Stimulated activated CD4-positive, alpha-beta T cell treated with anti-CD3 and anti-CD28 coated beads, Interleukin-4, amount 100 ng/mL, for 24 hours (primary cell): ENCODE data around the gene RIMBP2.

Experiments used
- DNase-seq: peaks from one replicate; pipeline ENCODE4 v3.0.0-alpha.2; 2020

The RIMBP2 gene

DNA sequence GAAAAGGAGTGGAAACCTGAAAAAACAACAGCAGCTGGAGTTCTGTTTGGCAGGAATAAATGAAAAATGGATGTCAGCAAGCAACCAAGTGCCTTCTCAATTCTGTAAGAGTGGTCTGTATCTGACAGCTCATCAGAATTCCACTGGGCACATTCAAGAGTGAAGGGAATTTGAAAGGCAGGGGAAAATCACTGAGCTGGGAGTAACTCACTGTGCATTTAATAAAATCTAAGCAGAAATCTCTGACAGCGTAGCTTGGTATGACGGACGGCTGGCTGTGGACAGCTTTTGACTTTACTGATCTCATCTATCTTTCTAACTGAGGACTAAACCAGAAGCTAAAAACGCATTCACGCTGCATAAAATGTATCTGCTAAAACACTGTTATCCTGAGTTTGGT lies 153.4 kb downstream of the RIMBP2 start:
- DNase-seq: no peak

DNA sequence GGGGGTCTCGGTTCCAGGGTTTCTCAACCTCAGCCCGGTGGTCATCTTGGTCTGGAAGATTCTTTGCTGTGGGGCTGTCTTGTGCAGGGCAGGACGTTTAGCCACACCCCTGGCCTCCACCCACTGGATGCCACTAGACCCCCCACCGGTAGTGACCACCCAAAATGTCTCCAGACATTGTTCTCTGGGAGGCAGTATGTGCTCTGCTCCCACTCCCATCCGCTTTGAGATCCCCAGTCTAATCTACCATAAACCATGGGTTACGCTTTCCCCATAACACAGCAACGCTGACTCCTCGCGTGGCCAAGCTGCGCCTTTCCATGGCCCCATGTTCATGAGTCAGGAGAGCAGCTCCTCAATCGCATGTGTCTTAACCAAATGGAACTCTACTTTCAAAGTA lies 155.8 kb downstream of the RIMBP2 start:
- no peak for DNase-seq

- DNase-seq: no peak
Measured at GRCh38 chr12:130559806-130560205, 156.3 kb downstream of the RIMBP2 start.

GRCh38 chr12:130557886-130558765 lies 158.0 kb downstream of the RIMBP2 start:
- DNase-seq: no peak

DNA sequence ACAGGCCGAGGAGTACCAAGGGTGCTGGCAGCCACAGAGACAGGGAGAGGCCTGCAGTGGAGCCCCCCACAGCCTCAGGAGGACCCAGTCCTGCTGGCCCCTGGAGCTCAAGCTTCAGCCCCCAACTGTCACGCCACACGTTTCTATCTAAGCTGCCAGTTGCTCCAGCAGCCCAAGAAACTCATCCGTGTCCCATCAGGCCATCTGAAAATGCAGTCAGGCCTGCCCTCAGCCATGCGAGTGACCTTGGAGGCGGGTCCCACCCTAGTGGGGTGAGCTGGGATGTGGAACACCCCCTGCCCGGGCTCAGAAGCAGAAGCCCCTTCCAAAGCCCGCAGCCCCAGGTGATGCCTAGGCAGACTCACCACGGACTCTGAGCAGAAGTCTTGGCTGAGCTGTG lies 158.9 kb downstream of the RIMBP2 start:
- no peak for DNase-seq

- DNase-seq: no peak
Measured at GRCh38 chr12:130556486-130557055, 159.5 kb downstream of the RIMBP2 start.

DNA sequence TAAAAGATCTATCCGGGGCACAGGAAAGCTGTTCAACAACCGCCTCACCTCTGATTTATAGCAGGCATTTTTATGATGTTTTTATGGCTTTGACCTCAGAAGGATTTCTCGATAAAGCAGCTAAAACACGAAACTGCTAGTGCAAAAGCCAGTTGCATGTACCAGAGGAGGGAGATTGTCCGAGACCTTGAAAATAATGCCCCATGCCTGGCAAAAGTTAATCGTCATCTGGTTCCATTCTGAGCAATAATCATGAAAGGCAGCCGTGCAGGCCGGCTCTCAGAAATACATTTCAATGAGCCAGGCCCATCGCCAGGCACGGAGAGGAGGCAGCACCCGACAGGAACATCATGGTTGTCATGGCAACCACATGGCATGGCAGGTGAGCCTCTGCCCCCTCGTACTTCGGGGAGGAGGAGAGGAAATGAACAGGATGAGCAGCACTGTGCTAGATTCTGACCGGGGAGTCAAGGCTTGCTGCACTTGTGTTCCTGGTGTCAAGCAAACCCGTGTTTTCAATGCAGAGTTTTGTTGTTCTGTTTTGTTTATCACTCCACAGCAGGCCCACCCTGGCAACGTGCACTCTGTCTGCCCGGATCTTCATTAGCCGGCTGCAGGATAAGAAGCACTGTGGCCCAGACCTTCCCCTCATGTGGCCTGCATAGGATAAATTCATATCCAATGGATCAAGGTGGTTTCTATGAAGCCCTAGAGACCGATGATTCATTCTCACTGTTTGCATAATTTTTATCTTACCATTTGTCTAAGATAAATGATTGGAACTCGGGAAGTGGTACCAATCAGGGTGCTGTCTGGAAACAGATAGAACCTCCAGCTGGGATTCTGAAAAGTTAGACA lies 160.2 kb downstream of the RIMBP2 start:
- no peak for DNase-seq

- no peak for DNase-seq
Measured at GRCh38 chr12:130555221-130555620, 160.9 kb downstream of the RIMBP2 start.

DNA sequence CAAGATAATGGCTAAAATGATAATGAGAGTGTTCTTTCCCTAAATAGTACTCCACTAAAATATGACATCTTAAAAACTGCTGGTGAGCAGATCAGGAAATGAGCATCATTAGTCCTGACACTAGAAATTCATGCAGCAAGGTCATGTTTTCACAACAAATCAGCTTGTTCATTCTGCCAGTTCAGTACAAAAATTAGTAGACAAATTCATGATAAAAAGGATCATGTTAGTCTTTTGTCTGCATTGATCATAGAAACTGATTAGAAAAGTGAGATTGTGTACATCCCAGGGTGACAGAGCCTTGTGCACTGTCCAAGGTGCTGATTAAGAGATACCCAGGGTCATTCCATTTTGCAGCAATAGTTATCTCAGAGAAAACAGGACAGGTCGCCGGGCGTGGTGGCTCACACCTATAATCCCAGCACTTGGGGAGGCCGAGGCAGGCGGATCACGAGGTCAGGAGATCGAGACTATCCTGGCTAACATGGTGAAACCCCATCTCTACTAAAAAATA lies 163.6 kb downstream of the RIMBP2 start:
- no peak for DNase-seq

DNA sequence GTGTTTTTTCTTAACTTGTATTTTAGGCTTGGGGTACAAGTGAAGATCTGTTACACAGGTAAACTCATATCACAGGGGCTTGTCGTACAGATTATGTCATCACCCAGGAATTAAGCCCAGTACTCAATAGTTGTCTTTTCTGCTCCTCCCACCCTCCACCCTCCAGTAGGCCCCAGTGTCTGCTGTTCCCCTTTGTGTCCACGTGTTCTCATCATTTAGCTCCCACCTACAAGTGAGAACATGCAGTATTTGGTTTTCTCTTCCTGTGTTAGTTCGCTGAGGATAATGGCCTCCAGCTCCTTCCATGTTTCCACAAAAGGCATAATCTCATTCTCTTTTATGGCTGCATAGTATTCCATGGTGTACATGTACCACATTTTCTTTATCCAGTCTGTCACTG lies 166.7 kb downstream of the RIMBP2 start:
- no peak for DNase-seq

DNA sequence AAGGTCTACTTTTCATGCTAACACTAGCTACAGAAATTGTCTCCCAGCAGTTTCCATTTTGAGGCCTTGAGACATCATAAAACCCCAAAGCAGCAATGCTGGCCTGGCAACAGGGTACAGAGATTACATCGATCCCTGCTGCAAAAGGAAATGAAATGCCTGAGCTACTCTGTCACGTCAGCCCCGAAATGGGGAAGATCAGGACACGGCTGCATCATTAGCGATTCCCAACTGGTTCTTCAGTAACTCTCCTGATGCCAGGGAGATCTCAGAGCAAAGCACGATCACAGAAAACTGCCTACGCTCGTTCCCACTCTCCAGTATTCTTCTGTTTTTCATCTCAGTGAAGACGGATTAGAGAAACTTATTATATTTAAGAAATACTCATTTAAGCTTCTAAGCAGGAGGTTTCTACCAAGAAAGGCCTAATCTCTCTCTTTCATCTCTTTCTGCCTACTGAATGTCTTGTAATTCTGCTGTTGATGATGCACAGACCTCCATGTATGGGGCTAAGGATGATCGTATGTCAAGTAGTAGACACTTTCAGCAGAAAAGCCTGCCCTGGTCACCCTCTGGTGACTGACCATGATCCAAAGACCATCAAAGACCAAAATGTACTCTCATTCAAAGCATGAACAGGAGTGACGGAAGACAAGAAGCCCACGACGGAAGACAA lies 168.5 kb downstream of the RIMBP2 start:
- DNase-seq: no peak

DNA sequence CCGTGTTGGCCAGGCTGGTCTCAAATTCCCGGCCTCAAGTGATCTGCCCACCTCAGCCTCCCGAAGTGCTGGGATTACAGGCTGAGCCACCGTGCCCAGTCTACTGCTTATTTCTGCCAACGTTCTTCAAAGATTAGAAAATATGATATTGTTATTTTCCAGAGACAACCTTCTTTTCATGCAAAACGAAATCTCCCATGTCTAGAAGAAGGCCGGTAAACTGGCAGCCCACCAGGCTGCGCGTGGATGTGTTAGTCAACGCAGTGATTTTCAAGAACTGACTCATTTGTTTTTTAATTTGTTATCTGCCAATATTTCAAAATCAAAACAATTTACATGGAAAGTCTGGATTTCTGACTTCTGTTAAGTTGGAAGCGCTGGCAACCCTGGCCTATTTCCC lies 169.6 kb downstream of the RIMBP2 start:
- DNase-seq: no peak

- DNase-seq: no peak
Measured at GRCh38 chr12:130545475-130545874, 170.6 kb downstream of the RIMBP2 start.

DNA sequence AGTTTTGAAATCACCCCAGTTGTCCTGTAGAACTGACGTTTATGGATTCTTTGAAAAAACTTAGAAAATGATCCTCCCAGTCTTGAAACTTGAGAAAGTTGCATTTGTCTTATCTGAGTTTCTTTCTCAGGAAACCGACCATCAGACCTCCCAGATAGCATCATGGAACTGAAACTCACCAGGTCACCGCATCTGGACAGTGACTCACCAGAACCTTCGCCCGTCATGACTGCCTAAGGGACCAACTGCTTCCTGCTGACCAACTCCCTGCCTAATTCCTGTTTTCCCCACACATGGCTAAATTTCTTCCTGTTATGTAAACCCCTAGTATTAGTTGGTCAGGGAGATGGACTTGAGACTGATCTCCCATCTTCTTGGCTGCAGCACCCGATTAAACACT lies 175.7 kb downstream of the RIMBP2 start:
- DNase-seq: no peak

- no peak for DNase-seq
Measured at GRCh38 chr12:130538343-130539095, 177.6 kb downstream of the RIMBP2 start.

DNA sequence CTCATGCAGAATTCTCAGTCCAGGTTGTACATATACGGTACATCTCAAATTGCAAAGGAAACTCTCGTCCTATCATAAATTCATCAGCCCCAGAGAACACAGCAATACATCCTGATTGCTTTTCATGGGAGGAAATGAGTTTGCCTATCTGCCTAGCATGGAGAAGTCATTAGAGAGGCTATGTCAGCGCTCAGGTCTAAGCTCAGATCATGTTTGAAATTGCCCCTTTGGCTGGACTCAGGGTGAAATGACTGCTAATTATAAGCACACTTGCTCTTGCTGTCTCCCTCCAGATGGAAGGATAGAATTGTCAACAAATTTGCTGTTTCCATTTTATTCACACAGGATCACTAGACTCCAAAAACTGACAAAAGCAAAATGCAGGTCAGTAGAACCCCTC lies 178.4 kb downstream of the RIMBP2 start:
- DNase-seq: no peak

DNA sequence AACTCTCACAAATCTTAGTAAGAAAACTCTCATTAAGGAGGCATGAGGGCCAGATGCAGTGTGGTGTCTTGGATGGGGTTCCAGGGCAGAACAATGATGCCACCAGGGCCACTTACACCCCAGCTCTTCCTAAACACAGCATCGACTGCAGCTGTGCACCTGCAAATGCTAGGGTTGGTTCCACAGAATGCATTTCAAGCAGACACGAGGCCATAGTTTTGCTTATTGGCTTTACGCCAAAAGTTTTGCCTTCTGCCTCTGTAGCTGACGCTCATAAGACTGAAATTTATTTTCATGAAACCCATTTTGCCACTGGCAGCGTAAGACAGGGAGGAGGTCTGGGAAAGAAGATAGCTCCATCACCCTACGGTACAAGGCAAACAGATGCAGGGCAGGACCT lies 179.0 kb downstream of the RIMBP2 start:
- DNase-seq: no peak

DNA sequence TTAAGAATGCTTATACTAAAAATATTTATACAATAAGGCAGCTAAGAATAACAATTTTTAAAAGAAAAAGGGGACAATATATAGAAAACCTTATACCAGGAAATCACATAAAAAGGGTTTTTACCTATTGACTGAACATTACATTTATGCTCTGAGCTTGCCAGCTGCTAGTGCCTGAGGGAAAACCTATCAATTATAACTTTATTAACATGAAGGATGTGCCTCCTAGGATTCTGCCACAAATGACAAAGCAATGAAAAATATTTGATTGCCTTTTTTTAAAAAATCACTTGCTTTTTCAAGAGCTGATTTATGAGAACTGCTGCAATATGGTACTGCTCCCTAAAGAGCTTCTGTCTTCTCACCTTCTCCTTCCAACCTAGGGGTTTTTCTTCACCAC lies 185.7 kb downstream of the RIMBP2 start:
- DNase-seq: no peak

DNA sequence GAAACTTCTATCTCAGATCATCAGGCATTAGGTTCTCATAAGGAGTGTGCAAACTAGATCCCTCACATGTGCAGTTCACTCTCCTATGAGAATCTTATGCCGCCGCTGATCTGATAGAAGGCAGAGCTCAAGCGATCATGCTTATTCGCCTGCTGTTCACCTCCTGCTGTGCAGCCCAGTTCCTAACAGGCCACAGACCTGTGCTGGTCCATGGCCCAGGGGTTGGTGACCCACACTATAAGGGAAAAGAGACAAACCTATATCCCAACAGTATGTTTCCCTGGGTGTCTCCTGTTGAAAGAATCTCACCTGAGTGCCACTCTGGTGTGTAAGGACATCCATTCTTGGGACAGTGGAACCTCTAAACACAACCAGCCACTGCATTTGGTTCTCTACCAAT lies 186.3 kb downstream of the RIMBP2 start:
- no peak for DNase-seq

- no peak for DNase-seq
Measured at GRCh38 chr12:130527239-130527638, 188.9 kb downstream of the RIMBP2 start.

- no peak for DNase-seq
Measured at GRCh38 chr12:130526813-130527212, 189.3 kb downstream of the RIMBP2 start.
